Putamen (tissue), 1 donor: ENCODE data around the gene MYO5C.

ENCODE experiments used
- DNase-seq: peaks from one replicate; pipeline ENCODE4 v3.0.0-alpha.2; 2016; ENCODE audit warnings: low spot score

The MYO5C gene, protein sequence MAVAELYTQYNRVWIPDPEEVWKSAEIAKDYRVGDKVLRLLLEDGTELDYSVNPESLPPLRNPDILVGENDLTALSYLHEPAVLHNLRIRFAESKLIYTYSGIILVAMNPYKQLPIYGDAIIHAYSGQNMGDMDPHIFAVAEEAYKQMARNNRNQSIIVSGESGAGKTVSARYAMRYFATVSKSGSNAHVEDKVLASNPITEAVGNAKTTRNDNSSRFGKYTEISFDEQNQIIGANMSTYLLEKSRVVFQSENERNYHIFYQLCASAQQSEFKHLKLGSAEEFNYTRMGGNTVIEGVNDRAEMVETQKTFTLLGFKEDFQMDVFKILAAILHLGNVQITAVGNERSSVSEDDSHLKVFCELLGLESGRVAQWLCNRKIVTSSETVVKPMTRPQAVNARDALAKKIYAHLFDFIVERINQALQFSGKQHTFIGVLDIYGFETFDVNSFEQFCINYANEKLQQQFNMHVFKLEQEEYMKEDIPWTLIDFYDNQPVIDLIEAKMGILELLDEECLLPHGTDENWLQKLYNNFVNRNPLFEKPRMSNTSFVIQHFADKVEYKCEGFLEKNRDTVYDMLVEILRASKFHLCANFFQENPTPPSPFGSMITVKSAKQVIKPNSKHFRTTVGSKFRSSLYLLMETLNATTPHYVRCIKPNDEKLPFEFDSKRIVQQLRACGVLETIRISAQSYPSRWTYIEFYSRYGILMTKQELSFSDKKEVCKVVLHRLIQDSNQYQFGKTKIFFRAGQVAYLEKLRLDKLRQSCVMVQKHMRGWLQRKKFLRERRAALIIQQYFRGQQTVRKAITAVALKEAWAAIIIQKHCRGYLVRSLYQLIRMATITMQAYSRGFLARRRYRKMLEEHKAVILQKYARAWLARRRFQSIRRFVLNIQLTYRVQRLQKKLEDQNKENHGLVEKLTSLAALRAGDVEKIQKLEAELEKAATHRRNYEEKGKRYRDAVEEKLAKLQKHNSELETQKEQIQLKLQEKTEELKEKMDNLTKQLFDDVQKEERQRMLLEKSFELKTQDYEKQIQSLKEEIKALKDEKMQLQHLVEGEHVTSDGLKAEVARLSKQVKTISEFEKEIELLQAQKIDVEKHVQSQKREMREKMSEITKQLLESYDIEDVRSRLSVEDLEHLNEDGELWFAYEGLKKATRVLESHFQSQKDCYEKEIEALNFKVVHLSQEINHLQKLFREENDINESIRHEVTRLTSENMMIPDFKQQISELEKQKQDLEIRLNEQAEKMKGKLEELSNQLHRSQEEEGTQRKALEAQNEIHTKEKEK (N-terminal part only)

DNA sequence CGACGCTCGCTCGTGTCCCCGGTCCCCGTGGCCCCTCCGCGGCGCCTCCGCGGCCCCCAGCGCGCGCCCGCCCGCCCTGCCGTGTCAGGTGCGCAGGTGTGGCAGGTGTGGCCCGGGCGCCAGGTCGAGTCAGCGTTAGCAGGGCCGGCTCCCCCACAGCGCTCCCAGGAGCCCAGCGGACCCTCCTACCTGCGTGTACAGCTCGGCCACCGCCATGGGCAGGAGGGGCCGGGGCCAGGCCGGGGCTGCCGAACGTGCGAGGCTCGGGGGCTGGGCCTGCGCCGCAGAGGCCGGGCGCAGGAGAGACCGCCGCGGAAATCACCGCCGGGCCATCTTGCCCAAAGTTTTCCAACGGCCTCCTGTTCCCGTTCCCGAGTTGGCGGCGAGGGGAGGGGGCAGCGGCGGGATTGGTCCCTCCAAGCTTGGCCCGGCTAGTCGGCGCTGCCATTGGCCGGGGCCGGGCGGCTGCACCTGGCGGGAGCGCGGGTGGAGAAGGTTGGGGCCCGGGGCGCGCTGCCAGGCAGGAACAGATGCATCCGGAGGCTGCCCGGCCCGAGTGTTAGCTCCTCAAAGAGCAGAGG, at the start of gene MYO5C:
MYO5C (minus strand) TSS at position 384 of the 581 bp plus-strand sequence; CDS start at position 216, 168 bp downstream.
- no peak for DNase-seq

DNA sequence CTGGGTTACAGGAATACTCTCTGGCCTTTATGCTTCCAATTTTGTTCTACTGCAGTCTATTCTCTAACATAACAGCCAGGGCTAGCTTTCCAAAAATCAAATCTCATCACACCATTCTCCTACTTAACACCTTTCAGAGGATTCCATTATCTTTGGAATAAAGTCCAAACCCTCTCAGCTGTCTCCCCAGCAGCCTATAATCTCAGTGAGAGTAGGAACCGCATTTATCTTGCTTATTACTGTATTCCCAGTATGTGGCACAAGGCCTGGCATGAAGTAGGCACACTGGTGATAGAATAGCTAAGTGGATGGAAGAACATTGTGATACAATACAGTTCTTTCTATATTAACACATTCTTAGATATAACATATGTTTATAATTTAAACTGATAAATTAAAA, 49.0 kb upstream of the MYO5C start:
- no peak for DNase-seq

DNA sequence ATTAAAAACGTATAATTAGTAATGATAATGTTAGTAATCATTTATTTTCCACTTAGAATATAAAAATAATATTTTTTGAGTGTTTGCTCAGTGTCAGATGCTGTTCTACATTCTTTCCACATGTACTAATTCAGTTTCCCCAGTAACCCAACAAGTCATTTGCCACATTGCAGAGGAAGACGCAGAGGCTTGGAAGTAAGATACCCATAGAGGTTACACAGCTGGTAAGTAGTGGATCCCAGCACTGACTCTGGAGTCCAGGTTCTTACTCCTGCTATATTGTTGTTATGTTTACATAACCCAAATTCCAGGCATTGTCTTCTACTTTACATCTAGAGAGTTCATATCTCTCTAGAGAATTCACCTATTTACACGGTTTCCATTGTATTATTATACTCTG, 48.2 kb upstream of the MYO5C start:
- DNase-seq = no peak

DNA sequence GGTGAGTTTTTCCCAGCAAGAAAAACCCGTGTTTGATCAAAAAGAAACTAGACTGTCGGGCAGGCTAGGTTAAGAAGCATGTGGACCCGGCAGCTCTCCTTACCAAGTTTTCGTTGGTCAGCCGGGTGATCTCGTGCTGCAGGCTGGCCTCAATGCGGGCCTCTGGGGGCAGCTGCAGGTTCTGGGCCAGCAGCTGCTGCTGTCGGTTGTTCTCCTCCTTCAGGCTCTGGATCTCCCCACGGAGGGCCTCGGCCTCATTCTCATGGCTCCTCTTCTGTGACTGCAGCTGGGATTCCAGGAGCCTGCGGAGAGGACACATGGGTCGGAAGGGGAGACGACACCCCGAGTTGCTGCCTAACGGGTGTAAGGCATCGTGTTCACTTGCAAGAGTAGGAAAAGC, 44.5 kb upstream of the MYO5C start:
- no peak for DNase-seq

DNA sequence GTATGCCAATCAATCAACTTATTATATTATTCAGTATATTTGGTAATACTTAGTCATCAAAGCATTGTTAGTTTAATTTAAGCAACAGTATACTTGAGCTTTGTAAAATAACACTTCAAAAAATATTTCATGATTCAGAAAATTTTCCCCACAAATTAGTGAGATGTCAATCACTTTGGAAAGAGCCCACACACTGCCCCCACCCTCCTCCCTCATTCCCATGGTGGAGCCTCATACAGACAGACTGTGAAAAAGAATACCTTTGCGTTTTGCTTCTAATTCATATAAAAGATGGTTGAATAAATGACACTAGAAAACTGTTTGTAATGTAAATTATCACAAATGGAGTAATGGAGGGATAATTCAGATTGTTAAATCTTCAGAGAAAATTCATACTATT, 43.3 kb upstream of the MYO5C start:
- DNase-seq = peak; percentile 67

DNA sequence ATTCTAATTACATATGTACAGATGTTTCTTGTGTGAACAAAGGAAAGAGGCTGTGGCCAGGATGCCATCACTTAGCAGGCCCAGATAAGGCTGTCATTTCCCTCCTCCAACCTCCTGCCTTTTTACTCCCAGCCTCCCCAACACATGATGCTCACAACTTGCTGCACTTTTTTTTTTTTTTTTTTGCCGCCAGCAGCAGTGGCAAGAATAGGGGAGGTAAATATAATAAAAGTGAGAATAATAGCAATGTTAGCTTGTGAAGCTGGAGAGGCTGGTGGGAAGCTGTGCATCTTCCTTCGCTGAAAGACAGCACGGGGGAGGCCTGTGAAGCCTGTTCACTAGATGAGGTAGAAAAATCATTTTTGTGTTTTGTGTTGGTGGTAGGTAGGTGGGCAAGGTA, 42.5 kb upstream of the MYO5C start:
- DNase-seq = peak; percentile 77

DNA sequence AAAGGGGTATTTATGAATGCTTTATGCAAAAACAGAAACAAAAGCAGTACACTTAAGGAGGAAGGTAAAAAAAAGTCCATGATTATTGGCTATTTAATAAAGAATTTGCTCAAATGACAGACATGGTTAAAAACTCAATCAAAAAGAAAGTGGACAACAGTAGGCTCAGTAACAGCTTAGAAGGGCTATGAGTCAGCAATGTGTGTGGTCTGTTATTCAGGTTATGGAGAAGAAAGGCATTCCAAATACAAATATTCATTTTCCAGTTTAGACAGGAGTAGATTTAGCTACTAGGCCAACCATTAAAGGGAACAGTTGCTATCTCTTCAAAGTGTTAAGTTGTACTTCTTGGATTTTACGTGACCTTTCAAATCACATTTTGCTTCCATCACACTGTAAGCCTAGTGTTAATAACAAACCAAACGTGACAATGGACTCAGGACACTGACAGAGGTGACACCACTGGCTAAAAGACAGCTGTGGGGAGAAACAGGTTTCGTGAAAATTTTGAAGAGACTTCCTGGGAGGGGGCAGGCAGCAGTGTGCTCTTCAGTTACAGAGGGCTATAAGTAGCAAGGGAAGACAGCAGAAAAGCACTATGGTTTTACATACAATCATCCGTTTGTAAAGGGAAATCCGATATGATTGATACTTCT, 41.7 kb upstream of the MYO5C start:
- no peak for DNase-seq

DNA sequence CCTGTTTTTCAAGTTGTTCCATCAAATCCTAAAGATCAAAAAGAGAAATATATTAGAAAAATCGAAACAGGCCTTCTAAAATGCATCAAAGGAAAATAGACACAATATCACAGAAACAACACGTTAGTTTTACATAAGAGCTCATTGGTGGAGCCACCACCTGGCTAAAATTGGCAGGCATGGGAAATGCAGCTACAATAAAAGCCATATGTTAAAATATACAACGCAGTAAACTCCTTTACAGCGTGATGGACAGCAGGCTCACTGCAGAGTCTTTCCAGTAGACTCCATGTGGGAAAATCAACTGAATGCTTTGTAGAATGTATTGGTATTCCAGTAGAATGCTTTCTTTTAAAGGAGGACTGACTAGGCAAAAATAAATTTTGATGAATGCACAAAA, 40.9 kb upstream of the MYO5C start:
- DNase-seq = no peak

DNA sequence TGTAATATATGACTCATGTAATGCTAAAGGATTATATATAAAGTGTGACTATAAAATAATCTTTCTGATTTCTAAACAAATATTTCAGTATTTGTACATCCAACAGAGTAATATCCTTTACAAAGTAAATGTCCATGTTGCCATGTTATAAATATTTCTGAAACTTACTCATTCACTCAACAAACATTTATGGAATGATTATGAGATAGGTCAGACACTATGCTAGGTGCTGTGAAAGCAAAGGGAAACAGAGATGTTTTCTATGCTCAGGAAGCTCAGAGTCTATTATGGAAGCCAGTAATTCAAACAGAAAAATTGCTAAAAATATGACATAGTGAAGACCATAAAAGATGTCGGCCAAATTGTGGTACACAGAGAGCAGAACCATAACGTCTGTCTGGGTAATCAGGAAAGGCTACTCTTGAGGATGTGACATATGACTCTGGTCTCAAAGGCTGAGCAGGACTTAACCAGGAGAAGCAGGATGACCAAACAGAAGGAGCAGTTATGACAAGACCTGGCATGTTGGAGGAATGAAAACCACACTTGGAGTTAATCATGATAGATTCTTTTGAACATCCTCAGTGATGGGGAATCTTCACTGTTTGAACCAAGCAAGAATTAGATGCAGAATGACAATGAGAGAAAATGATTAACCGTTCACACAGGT, 39.0 kb upstream of the MYO5C start:
- DNase-seq = no peak

DNA sequence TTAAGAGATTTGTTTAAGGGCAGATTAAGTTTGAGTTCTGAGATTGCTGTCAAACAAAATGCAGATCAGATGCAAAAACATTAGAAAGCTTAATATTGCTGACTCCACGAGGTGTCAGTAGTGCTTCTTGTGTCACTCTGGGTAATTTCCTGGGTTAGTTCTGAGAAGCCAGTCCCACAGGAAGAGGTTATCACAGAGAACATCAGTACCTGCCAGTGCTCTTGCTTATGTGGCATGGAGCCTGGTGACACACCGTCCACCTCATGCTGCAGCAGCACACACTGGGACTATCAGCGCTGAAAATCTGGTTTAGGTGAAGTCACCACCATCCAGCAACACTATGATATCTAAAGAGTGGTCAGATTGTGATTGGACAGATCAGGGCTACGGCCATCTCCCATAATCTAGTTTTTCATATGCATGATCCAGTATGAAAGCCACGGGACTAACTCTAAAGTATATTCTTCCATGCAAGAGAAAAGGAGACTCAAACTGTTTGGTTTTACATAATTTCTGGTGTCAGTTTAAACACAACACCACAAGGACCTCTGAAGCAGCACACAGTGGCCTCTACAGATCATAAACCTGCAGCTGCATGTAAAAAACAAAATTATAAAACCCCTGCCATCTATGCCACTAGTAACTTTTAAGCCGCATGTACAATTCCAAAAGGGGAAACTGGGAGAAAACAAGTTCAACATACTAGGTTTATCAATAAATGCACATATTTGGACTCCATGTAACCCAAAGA, 36.1 kb upstream of the MYO5C start:
- DNase-seq = peak; percentile 63

DNA sequence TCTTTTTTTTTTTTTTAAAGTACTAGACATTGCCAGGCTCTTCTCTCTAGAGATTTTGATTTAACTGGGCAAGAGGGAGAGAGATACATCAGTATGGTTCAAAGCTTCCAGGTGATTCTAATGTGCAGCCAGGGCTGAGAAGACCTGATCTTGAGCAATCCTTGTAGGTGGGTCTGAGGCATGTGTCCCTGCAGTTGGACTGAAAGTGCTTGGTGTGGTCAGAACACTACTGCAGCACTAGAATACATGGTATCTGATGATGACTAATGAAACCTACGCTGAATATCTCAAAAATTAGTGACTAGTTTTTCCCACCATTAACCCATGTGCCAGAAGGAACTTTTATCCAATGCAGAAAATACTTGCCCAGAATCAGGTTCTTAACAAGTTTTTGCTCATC, 34.4 kb upstream of the MYO5C start:
- no peak for DNase-seq

DNA sequence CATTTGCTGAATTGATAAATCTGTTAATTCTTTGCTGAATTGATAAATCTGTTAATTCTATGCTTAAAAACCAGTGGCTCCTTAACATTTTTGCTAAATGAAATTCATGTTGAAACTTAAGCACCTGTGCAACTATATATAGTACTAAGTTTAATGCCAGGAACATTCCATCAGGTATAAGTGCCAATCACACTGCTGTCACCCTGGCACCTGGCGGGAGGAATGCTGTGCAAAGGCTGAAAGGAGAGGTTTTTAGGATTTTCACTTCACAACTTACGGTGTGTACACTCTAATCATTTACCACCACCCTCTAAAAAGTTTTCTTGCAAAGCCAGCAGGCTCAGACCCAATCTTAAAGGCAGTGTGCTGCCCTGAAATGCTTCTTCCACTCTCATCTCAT, 33.5 kb upstream of the MYO5C start:
- DNase-seq = peak; percentile 63

DNA sequence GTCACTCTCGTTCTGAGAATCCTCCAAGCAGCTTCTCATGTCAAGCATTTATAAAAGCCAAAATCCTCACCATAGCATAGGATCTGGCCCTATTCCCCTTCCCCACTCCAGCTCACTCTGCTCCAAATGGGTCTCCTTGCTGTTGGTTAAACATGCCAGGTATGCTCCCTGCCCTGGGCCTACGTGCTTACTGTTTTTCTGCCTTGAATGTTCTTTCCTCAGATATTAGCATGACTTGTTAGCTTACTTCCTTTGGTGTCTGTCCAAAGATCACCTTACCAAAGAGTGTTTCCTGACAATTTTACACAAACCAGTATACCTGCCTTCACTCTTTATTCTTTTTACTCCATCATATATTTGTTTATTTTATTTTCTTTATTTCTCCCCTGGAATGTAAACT, 33.1 kb upstream of the MYO5C start:
- DNase-seq = no peak

DNA sequence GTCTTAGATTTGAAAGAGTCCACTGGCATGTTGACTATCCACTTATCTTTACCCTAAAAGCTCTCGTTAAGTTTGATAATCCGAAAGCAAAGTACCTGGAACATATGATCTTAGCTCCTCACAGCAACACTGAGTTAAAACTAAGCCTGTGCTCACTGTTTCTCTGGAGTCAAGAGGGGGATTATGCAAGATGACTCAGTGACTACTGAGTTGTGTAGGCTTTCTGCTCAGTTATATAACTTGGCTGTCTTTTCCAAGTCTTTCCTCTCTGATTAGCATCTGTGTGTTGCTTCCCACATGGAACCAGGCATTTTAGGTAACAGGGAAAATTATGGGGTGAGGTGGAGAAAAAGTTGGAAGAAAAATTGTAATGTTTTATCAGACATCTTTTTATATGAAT, 31.2 kb upstream of the MYO5C start:
- peak; percentile 79 for DNase-seq

DNA sequence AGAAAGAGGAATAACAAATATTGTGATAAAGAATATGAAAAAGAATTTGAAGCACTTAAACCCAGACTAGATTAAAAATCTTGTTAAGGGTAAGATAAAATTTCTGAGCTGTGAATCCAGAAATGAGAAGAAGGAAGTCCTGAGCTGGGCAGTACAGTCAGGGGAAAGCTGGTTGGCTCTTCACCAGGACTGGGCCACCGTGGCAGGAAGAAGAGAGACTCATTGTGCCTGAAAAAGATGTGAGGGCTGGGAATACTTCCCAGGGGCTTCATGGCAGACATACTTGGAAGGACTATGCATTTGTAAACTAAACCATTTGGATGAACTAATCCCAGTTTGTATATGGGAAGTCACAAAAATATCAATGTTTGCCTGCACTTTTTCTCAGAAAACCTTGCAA, 28.5 kb upstream of the MYO5C start:
- no peak for DNase-seq

DNA sequence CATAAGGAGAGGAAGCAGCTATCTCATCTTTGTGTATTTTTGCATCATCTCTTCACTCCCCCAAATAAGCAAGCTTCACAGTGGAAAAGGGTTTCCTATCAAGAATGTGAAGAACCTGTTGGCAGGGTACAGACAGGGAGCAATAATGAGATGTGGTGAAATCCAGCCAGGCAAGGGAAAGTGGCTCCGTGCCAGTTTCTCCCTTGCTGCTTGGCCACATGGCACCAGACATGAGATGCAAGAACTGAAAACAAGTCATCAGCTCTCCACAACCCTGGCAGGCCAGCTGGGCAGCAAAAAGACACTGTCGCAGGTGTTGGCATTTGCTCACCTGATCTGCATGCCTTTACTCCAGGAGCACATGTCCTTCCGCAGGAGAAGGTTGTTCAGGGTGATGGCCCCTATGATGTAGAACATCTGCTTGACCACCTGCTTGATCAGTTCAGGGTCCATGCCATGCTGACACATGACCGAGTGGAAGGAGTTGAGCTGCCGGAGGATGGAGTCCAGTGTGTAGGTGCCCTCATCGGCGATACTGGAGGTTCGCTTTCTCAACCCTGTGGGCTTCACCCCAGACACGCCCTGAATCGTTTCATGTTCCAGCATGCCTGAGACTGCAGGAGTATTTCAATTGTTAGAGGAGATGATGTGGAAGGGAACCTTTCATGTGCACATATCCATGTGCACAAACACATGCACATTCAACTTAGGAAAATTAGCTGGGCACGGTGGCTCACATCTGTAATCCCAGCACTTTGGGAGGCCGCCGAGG, 23.3 kb upstream of the MYO5C start:
- no peak for DNase-seq

DNA sequence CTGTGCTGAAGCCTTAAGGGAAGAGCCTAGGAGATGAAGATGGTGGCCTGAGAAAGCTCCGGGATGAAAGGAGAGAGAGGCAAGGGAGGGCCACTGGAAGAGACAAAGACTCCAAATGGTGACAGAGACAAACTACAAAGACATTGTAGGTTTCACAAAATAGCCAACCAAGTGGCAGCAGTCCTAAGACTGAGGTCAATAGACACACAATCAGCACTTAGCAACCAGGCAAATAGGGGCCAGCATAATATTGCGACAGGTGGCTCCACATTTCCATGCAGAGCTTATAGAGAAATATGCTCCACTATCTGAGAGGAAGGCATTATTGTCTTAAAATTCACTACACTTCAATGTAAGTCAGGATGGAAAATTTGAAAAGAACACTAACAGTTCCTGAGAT, 22.1 kb upstream of the MYO5C start:
- no peak for DNase-seq

DNA sequence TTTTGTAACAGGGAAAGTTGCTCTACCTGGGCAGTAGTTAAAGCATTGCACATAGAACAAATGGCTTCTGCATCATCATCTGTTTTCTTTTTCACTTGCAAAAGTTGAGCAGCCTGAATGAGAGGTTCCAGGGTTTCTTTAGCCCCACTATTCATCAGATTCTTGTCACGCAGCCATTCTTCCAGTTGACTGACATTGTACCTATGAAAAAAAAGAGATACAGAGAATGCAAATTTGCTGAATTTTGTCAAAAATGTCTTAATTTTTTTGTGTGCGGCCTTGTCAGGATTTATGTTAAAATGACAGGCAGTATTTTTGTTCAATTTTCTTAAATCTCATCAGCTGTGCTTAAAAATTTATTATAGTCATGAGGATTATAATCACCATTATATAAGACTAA, 21.4 kb upstream of the MYO5C start:
- peak; percentile 72 for DNase-seq

DNA sequence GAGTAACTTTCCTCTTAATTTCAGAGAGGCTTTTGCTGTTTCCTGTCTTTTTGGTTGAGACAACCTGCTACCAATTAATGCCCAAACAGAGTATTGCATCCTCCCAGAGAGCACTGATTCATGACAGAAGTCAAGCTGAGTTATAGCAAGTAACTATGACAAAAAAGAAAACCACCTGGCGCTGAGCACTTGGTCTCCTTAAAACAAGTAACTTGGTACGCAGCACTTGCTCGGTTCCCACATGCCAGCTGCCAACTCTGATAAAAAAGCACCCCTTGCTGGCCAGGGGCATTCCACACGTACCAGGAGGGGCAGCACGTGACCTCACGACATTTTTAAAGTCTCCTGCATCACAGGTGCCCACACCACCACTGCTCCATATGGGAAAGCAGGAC, 13.5 kb upstream of the MYO5C start:
- DNase-seq = no peak
